ENCODE measurements around the gene HABP2.

The HABP2 gene

DNA sequence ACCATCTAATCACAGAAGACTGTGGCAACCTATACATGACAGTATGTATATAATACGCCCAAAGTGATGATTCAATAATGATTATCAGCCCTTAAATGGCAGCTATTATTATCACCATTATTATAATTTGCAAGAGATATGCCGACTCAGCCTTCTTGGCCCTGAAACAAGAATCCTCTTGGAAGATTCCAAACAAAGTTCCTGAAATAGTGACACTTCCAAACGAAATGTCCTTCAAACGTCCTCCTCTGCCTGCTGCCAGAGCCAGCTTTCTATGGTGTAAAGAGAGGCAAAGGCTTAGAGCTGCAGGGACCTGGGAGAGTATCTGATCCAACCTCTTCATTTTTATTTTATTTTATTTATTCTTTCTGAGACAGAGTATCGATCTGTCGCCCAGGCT, 75.0 kb downstream of the HABP2 start:
- Histone ChIP-seq H3K9ac (ENCODE audit: low read length) (no peak overlapping the region), H3K4me3 (ENCODE audit: low read length) (no peak overlapping the region), H3K36me3 (ENCODE audit: control insufficient read depth, insufficient read depth, low read length) (no peaks in the 10 kb centered on the region), H3K4me1 (ENCODE audit: control insufficient read depth, insufficient read depth, low read length) (peaks cover 80% of the 10 kb centered on the region), H3K27me3 (ENCODE audit: control insufficient read depth, insufficient read depth, low read length) (peaks cover 5% of the 10 kb centered on the region), H3K9me3 (ENCODE audit: control insufficient read depth, low read length) (no peaks in the 10 kb centered on the region)

DNA sequence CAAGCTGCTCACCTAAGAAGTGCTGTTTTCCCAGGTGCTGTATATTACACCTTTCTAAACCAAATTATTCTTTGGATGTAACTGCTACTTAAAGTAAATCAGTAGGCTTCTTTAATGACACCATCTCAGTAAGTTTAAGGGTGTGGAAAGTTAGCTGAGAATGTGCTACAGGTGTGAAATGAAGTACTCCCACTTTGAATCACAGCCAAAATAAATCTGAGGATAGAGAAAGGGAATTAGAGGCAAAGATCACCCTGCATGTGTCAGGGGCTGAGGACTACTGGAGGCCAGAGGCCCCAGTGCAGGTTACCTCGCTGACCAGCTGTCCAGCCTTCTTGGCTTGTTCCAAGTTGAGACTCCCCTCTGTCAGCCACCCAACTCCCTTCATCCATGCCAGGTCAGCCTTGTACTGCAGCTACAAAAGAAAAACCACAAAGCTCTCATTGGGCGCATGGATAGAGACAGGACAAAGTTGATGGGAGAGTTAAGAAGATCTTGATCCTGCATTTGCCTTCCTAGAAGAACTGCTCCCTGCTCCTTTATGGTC, 75.8 kb downstream of the HABP2 start:
- Histone ChIP-seq H3K36me3 (ENCODE audit: control insufficient read depth, insufficient read depth, low read length) (no peaks in the 10 kb centered on the region), H3K27me3 (ENCODE audit: control insufficient read depth, insufficient read depth, low read length) (peaks cover 5% of the 10 kb centered on the region), H3K9ac (ENCODE audit: low read length) (no peak overlapping the region), H3K9me3 (ENCODE audit: control insufficient read depth, low read length) (no peaks in the 10 kb centered on the region), H3K4me1 (ENCODE audit: control insufficient read depth, insufficient read depth, low read length) (peaks cover 80% of the 10 kb centered on the region), H3K4me3 (ENCODE audit: low read length) (no peak overlapping the region)

DNA sequence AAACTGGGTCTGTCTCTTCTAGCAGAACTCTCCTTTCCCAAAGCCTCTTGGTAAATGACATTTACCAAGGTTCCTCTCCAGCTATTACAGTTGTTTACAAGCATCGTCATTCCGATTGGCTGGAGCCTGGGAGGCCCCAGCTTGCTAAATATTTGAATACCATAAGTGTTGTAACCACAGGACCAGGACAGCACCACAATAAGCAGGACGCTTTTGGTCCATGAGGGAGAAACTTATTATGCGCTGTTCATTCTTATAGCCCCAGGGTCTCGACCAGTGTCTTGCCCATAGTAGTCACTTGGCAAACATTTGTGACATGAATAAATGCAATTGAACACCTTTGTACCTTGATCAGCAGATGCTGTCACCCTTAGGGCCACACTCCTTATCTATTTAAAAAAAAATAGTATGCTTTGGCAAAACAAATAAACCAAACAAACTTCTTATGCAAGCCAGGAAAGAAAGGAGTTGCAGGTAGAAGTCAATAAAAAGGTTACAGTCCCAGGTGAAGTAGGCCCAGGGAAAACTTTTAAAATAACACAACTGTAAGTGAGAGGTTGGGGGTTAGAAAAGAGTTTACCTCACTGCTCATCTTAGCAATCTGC, 78.2 kb downstream of the HABP2 start:
- Histone ChIP-seq H3K36me3 (ENCODE audit: control insufficient read depth, insufficient read depth, low read length) (no peaks in the 10 kb centered on the region), H3K9ac (ENCODE audit: low read length) (no peak overlapping the region), H3K4me3 (ENCODE audit: low read length) (no peak overlapping the region), H3K4me1 (ENCODE audit: control insufficient read depth, insufficient read depth, low read length) (peaks cover 60% of the 10 kb centered on the region), H3K9me3 (ENCODE audit: control insufficient read depth, low read length) (no peaks in the 10 kb centered on the region), H3K27me3 (ENCODE audit: control insufficient read depth, insufficient read depth, low read length) (no peaks in the 10 kb centered on the region)

DNA sequence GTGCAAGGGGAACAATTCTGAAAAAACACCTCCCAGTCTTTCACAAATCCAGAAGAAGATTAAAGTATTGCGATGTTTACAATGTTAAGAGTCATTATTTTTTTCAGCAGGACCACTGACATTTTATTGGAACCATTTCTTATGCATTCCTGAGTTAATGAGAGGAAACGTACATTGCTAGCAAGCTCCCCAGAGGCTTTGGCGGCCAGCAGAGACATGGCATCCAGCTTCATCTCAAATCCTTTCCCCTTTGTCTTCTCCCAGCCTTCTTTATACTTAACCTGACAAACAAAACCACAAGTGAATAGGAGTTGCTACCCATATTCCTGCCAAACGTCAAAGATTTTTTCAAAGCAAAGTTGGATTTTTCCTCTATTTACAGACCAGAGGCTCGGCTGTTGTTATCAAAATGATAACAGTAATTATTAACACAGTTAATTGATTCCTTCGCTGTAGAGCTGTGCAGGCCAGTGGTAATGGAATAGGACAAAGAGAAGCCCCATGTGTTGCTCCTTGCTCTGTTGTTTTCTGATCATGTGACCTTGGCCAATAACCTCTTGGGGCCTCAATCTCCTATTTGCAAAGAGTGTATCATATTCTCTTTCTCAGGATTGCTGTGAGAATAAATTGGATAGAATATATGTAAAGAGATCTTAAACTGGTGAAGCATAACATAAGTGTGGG, 79.0 kb downstream of the HABP2 start:
- Histone ChIP-seq H3K27me3 (ENCODE audit: control insufficient read depth, insufficient read depth, low read length) (no peaks in the 10 kb centered on the region), H3K9ac (ENCODE audit: low read length) (no peak overlapping the region), H3K4me1 (ENCODE audit: control insufficient read depth, insufficient read depth, low read length) (peaks cover 53% of the 10 kb centered on the region), H3K36me3 (ENCODE audit: control insufficient read depth, insufficient read depth, low read length) (no peaks in the 10 kb centered on the region), H3K9me3 (ENCODE audit: control insufficient read depth, low read length) (no peaks in the 10 kb centered on the region), H3K4me3 (ENCODE audit: low read length) (no peak overlapping the region)
